Keratinocyte (primary cell): ENCODE results near the gene KCNMA1.

ENCODE experiments used
- CTCF ChIP-seq, 3 experiments: IDR thresholded peaks in 1 of 3; conservative IDR thresholded peaks in 1 of 3; optimal IDR thresholded peaks in 1 of 3; 2 replicates in 2 of 3; 3 replicates in 1 of 3; pipeline versions ENCODE3 to v1.5.1; 2011; ENCODE audit warnings: low read length in 3 of 3, mild to moderate bottlenecking in 3 of 3, moderate library complexity in 2 of 3, control low read depth in 1 of 3, inconsistent platforms in 1 of 3; ENCODE audit not compliant: insufficient read depth in 2 of 3; ENCODE audit errors: extremely low read depth in 1 of 3
- EZH2 ChIP-seq: IDR thresholded peaks from one replicate; pipeline ENCODE4 v1.6.1; 2012; ENCODE audit warnings: inconsistent platforms, mild to moderate bottlenecking, low read length, moderate library complexity

GRCh38 chr10:76998451-76998850, 639.2 kb downstream of the KCNMA1 start:
- TF ChIP-seq CTCF (optimal IDR thresholded peaks at IDR 0.05 in 1 of 3, IDR thresholded peaks at IDR 0.05 in 1 of 3, conservative IDR thresholded peaks at IDR 0.05 in 1 of 3; ENCODE audit: extremely low read depth in 1 of 3, insufficient read depth in 2 of 3, low read length in 3 of 3) (no peak), EZH2 (no peak)
